Coronary artery (tissue), 2 donors: ENCODE data around the gene FERD3L.

Experiments used
- DNase-seq: peaks from one replicate; pipeline ENCODE4 v3.0.0-alpha.2; 2017; ENCODE audit warnings: low spot score
- H3K27ac ChIP-seq, 2 donors: fragments of 200-600 bp; sonication (generic); one replicate each; pipeline ENCODE4 v1.5.1; 2016 to 2019
- H3K4me3 ChIP-seq: fragments of 200-600 bp; sonication (generic); 2 replicates; pipeline ENCODE4 v1.5.1; 2016; ENCODE audit warnings: mild to moderate bottlenecking, moderate library complexity
- CTCF ChIP-seq: fragments of 200-600 bp; sonication (generic); IDR thresholded peaks from one replicate; pipeline ENCODE4 v1.5.1; 2019; ENCODE audit warnings: antibody characterized with exemption

The FERD3L gene

DNA sequence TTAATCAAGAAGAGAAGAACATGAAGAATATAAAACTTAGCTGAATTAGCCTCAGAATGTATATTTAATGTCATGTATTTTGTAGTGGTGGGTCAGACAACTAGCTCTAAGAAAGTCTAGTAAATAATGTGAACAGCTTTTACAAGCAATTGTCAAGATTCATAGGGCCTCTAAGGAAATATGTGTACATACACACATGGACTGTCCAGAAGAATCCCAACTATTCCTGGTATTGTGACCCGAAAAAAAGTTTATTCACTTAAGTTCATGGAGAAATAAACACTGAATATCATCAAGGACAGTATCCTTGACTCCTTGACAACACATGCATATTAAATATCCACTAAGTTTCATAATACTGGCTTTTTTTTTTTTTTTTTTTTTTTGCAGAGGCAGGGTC is 16.4 kb downstream of the FERD3L start:
- H3K27ac ChIP-seq, result no peak overlapping the region
- TF ChIP-seq CTCF, result no peak
- H3K4me3 ChIP-seq, result no peak overlapping the region
- DNase-seq, result no peak

- no peak for DNase-seq
- no peak overlapping the region for H3K4me3 ChIP-seq
- no peak overlapping the region for H3K27ac ChIP-seq
- TF ChIP-seq CTCF, result peak; percentile 18
Measured at GRCh38 chr7:19121977-19122588, 23.1 kb downstream of the FERD3L start.

DNA sequence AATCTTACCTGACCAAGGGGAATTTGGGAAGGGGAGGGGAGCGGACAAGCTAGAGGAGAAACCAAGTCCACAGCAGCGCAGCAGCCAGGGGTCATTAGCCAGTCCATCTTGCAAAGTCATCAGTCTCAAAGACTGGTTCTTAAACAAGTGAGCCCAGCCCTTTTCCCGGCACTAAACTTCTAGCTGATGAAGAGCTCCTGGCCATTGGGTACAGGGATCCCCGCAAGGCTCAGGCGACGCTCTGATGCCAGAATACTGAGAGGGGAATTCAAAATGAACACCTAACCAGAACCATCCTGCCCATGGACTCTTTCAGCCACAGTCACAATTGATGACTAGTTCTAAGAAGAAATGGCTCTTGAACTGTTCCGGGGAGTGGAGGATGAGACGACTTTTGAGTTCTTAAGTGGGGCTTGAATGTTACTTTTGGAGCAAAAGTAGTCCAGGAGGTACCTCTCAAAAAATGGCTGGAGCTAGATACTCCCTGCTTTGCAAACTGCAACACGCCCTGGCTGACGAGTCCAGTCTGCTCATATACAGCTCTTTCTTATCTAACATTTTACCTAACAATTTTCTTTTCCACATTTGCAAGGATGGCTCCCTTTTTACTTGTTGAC is 25.2 kb downstream of the FERD3L start:
- no peak overlapping the region for H3K4me3 ChIP-seq
- TF ChIP-seq CTCF, result no peak
- H3K27ac ChIP-seq, result no peak overlapping the region
- no peak for DNase-seq

DNA sequence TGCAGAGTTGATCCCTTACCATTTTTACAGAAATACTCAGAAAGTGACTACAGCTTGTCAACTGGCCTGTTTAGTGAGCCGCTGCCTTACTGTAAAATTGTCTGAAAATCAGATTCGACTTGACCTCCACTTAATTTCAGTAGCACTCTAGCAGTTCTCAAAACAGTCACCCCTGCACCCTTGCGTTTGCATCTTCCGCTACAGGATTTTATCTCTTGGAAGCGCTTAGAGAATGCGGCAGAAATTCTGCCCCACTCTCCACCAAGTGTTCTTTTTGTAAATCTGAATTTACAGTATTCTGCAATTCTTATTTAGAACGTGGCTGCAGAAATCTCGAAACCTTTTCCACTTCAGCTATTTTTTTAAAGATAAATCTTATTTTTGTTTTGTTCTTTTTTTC is 25.8 kb downstream of the FERD3L start:
- TF ChIP-seq CTCF, result no peak
- Histone ChIP-seq H3K27ac (no peak overlapping the region), H3K4me3 (no peak overlapping the region)
- DNase-seq, result no peak

DNA sequence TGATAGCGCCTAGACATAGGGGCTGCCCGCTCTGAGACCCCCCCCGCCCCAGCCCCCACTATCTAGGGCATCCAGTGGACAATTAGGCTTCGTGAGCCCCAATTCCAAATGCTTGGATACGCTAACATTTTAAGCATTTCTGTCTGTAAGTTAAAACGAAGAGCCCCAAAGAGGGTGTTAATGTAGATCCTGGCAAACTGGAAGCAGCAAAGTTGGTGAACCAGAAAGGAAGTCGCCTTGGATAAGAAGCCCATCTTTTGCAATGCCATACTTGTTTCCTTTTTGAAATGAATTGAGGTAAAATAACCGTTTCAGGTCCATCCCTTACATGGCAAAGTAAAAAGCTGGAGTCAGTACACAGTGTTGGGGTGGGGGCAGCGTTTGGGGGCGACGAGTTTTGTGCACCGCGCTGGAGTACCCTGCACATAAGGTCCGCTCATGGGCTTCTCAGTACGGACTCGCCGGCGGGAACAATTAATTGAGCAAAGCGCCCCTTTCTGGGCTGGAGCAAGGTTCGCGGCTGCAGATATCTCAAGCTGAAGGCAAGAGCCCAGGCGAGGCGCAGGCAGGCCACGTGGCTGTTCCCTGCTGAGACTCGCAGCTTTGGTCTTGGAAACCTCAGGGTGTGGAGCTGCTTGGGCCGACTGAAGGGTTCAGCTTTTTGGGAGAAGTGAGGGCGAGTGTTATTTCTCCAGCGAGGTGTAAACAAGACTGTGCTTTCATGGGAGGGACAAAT is 26.4 kb downstream of the FERD3L start:
- Histone ChIP-seq H3K4me3 (peak overlapping the region; percentile 83), H3K27ac (peak overlapping the region in 1 of 2 donors; percentile 80)
- no peak for TF ChIP-seq CTCF
- no peak for DNase-seq

GRCh38 chr7:19117870-19118608 is 27.2 kb downstream of the FERD3L start:
- peak overlapping the region; percentile 49 to 80 for H3K27ac ChIP-seq
- no peak for TF ChIP-seq CTCF
- DNase-seq, result no peak
- peak overlapping the region; percentile 83 for H3K4me3 ChIP-seq
